H1 (cell line): ENCODE results near the gene SPATA16. TPM values are rescaled to one million over a fixed set of nuclear protein-coding genes. Genes with fewer than 3 reads are reported as not detected.

Experiments used
- CTCF ChIA-PET: fragments of 300-600 bp; sonication (Branson Sonifier 250); formaldehyde crosslinking; loops from one replicate; lab custom pipeline; 2021; ENCODE audit not compliant: partially characterized antibody; lab: Charles Lee
- POLR2A ChIA-PET: fragments of 300-600 bp; sonication (Branson Sonifier 250); formaldehyde crosslinking; loops from one replicate; lab custom pipeline; 2021; ENCODE audit warnings: inconsistent platforms; ENCODE audit not compliant: partially characterized antibody; lab: Charles Lee
- DNase-seq, 2 experiments: peaks; one replicate each; pipeline versions ENCODE4 v3.0.0 to v3.0.0-alpha.2; 2010 to 2022; ENCODE audit warnings: low spot score in 2 of 2, low read depth in 1 of 2, mixed read lengths in 1 of 2
- FAIRE-seq: peaks from 2 replicates; lab custom pipeline; 2011; peaks lifted over from hg19 to GRCh38; lab: Jason Lieb, UNC
- H2AFZ ChIP-seq: 2 replicates; pipeline ENCODE4 v1.8.1; 2012; ENCODE audit warnings: low read length, inconsistent platforms
- H2AK5ac ChIP-seq: 2 replicates; pipeline ENCODE4 v1.6.1; 2013; ENCODE audit warnings: low read depth, low read length
- H2BK120ac ChIP-seq: replicated peaks from 2 replicates; pipeline ENCODE3; 2013; ENCODE audit warnings: low read depth, low read length, inconsistent platforms
- H2BK12ac ChIP-seq: 2 replicates; pipeline ENCODE4 v1.6.1; 2013; ENCODE audit warnings: low read depth, low read length
- H2BK15ac ChIP-seq: 2 replicates; pipeline ENCODE4 v1.6.1; 2013; ENCODE audit warnings: low read length
- H2BK20ac ChIP-seq: 2 replicates; pipeline ENCODE4 v1.6.1; 2013; ENCODE audit warnings: low read length
- H2BK5ac ChIP-seq: 2 replicates; pipeline ENCODE4 v1.6.1; 2013; ENCODE audit warnings: low read depth, low read length
- H3K14ac ChIP-seq: 2 replicates; pipeline ENCODE4 v1.6.1; 2013; ENCODE audit warnings: inconsistent platforms; ENCODE audit not compliant: insufficient read length
- H3K18ac ChIP-seq: 2 replicates; pipeline ENCODE4 v1.6.1; 2013; ENCODE audit warnings: low read length; ENCODE audit errors: extremely low read depth
- H3K23ac ChIP-seq: 2 replicates; pipeline ENCODE4 v1.6.1; 2013; ENCODE audit warnings: inconsistent platforms; ENCODE audit not compliant: insufficient read length
- H3K23me2 ChIP-seq: 2 replicates; pipeline ENCODE4 v1.6.1; 2013; ENCODE audit warnings: low read depth, low read length
- H3K27ac ChIP-seq: 2 replicates; pipeline ENCODE4 v1.6.1; 2011; ENCODE audit warnings: low read depth, low read length, inconsistent platforms
- H3K27me3 ChIP-seq, 4 experiments: replicated peaks in 1 of 4; 1 replicate in 1 of 4; 2 replicates in 3 of 4; pipeline versions ENCODE4 v1.6.1 to v1.8.1; 2011 to 2013; ENCODE audit warnings: low read length in 3 of 4, mild to moderate bottlenecking in 3 of 4, inconsistent platforms in 2 of 4, mixed read lengths in 2 of 4, moderate library complexity in 1 of 4; ENCODE audit not compliant: control insufficient read depth in 3 of 4, insufficient read depth in 3 of 4; ENCODE audit errors: extremely low read depth in 1 of 4
- H3K36me3 ChIP-seq, 4 experiments: 2 replicates each; pipeline versions ENCODE4 v1.6.1 to v1.8.1; 2011 to 2013; ENCODE audit warnings: mild to moderate bottlenecking in 4 of 4, low read length in 3 of 4, moderate library complexity in 2 of 4, control low read depth in 1 of 4, inconsistent platforms in 1 of 4; ENCODE audit not compliant: insufficient read depth in 4 of 4, control insufficient read depth in 2 of 4
- H3K4ac ChIP-seq: replicated peaks from 2 replicates; pipeline ENCODE3; 2013; ENCODE audit warnings: low read length, low read depth, mixed read lengths, inconsistent platforms; ENCODE audit not compliant: insufficient read length
- H3K4me1 ChIP-seq, 4 experiments: replicated peaks in 1 of 4; 1 replicate in 1 of 4; 2 replicates in 3 of 4; pipeline versions ENCODE4 v1.6.1 to v1.8.1; 2011 to 2013; ENCODE audit warnings: low read length in 3 of 4, inconsistent platforms in 2 of 4, mixed read lengths in 1 of 4; ENCODE audit not compliant: insufficient read depth in 4 of 4, control insufficient read depth in 3 of 4
- H3K4me2 ChIP-seq, 2 experiments: 2 replicates each; pipeline versions ENCODE4 v1.6.1 to v1.8.1; 2011 to 2013; ENCODE audit warnings: low read depth in 2 of 2, low read length in 2 of 2, control low read depth in 1 of 2, inconsistent platforms in 1 of 2, mild to moderate bottlenecking in 1 of 2; ENCODE audit not compliant: insufficient read depth in 1 of 2
- H3K4me3 ChIP-seq, 4 experiments: fragments of 200-600, 300-600 bp in 1 of 4; sonication (generic), shearing (Covaris generic), sonication (Bioruptor Twin) in 1 of 4; 2 replicates each; pipeline versions ENCODE4 v1.5.1 to v1.8.1; 2011 to 2016; ENCODE audit warnings: low read length in 4 of 4, low read depth in 3 of 4, control low read depth in 2 of 4, inconsistent platforms in 2 of 4, mild to moderate bottlenecking in 2 of 4, mixed read lengths in 1 of 4, moderate library complexity in 1 of 4; ENCODE audit not compliant: insufficient read depth in 2 of 4; ENCODE audit errors: extremely low read depth in 1 of 4
- H3K56ac ChIP-seq: replicated peaks from 2 replicates; pipeline ENCODE3; 2013; ENCODE audit warnings: low read depth, mild to moderate bottlenecking, mixed read lengths, low read length, inconsistent platforms; ENCODE audit not compliant: insufficient read length
- H3K79me1 ChIP-seq: 2 replicates; pipeline ENCODE4 v1.6.1; 2013; ENCODE audit warnings: low read depth, low read length, control low read depth
- H3K79me2 ChIP-seq, 2 experiments: 2 replicates each; pipeline versions ENCODE4 v1.6.1 to v1.8.1; 2012 to 2013; ENCODE audit warnings: low read length in 2 of 2, mild to moderate bottlenecking in 2 of 2, inconsistent platforms in 1 of 2; ENCODE audit not compliant: insufficient read depth in 2 of 2, control insufficient read depth in 1 of 2
- H3K9ac ChIP-seq, 4 experiments: replicated peaks in 1 of 4; 1 replicate in 1 of 4; 2 replicates in 3 of 4; pipeline versions ENCODE4 v1.6.1 to v1.8.1; 2011 to 2013; ENCODE audit warnings: low read depth in 3 of 4, low read length in 3 of 4, control low read depth in 2 of 4, mild to moderate bottlenecking in 2 of 4, moderate library complexity in 2 of 4, inconsistent platforms in 1 of 4; ENCODE audit errors: extremely low read depth in 1 of 4
- H3K9me3 ChIP-seq, 2 experiments: 2 replicates each; pipeline versions ENCODE4 v1.6.1 to v1.8.1; 2012 to 2013; ENCODE audit warnings: mild to moderate bottlenecking in 2 of 2, moderate library complexity in 2 of 2, control low read depth in 1 of 2, inconsistent platforms in 1 of 2, low read depth in 1 of 2, low read length in 1 of 2, mixed read lengths in 1 of 2; ENCODE audit not compliant: insufficient read depth in 2 of 2
- H4K20me1 ChIP-seq, 2 experiments: replicated peaks in 1 of 2; 2 replicates each; pipeline versions ENCODE3 to v1.8.1; 2011 to 2013; ENCODE audit warnings: inconsistent platforms in 2 of 2, low read length in 2 of 2, mild to moderate bottlenecking in 1 of 2; ENCODE audit not compliant: insufficient read depth in 2 of 2, control insufficient read depth in 1 of 2
- H4K5ac ChIP-seq: 2 replicates; pipeline ENCODE4 v1.6.1; 2013; ENCODE audit warnings: low read length, low read depth, mixed read lengths, inconsistent platforms; ENCODE audit not compliant: insufficient read length
- H4K8ac ChIP-seq: 2 replicates; pipeline ENCODE4 v1.8.0; 2013; ENCODE audit warnings: mild to moderate bottlenecking, moderate library complexity, low read length, inconsistent platforms; ENCODE audit not compliant: insufficient read depth; ENCODE audit errors: extremely low read depth
- H4K91ac ChIP-seq: replicated peaks from 2 replicates; pipeline ENCODE3; 2013; ENCODE audit warnings: low read length, mixed read lengths, inconsistent platforms; ENCODE audit not compliant: insufficient read length
- ASH2L ChIP-seq: fragments of 200-600, 300-600 bp; sonication (generic); IDR thresholded peaks from one replicate; pipeline ENCODE4 v1.7.1; 2017; ENCODE audit warnings: low read length
- CBX5 ChIP-seq: fragments of 300-800, 300-1000 bp; sonication (generic); IDR thresholded peaks from 2 replicates; pipeline ENCODE4 v1.7.1; 2016; ENCODE audit warnings: antibody characterized with exemption, low read length, low read depth
- CTBP2 ChIP-seq: IDR thresholded peaks from 2 replicates; pipeline ENCODE4 v1.7.0; 2011; ENCODE audit warnings: borderline replicate concordance, mild to moderate bottlenecking, moderate library complexity, mixed read lengths, low read length; ENCODE audit not compliant: insufficient read depth, insufficient read length
- E2F6 ChIP-seq: IDR thresholded peaks from 2 replicates; pipeline ENCODE4 v1.6.1; 2012; ENCODE audit warnings: inconsistent platforms
- EZH2 ChIP-seq: fragments of 200-600 bp; sonication (generic); IDR thresholded peaks from 2 replicates; pipeline ENCODE4 v1.7.1; 2012; ENCODE audit warnings: low read depth, mild to moderate bottlenecking, moderate library complexity, low read length, inconsistent platforms; ENCODE audit not compliant: severe bottlenecking
- FOSL1 ChIP-seq: IDR thresholded peaks from 2 replicates; pipeline ENCODE4 v1.6.1; 2011; ENCODE audit warnings: mild to moderate bottlenecking, low read depth, low read length, moderate library complexity; ENCODE audit not compliant: insufficient read depth
- MAX ChIP-seq: IDR thresholded peaks from 2 replicates; pipeline ENCODE4 v1.6.1; 2012; ENCODE audit warnings: inconsistent platforms
- POLR2AphosphoS5 ChIP-seq: IDR thresholded peaks from 2 replicates; pipeline ENCODE4 v1.6.1; 2011; ENCODE audit warnings: low read depth, low read length
- POU5F1 ChIP-seq: IDR thresholded peaks from 2 replicates; pipeline ENCODE4 v1.6.1; 2011; ENCODE audit warnings: low read depth, mild to moderate bottlenecking, low read length, moderate library complexity
- RFX5 ChIP-seq: IDR thresholded peaks from 2 replicates; pipeline ENCODE4 v1.6.1; 2011; ENCODE audit warnings: low read depth, low read length, improper control_type of control experiment, borderline replicate concordance
- SAP30 ChIP-seq: fragments of 300-600 bp; sonication (generic); IDR thresholded peaks from 2 replicates; pipeline ENCODE4 v1.7.1; 2012; ENCODE audit warnings: low read length, moderate library complexity, mild to moderate bottlenecking, inconsistent platforms; ENCODE audit not compliant: insufficient read depth, insufficient replicate concordance
- SP2 ChIP-seq: IDR thresholded peaks from 2 replicates; pipeline ENCODE4 v1.6.1; 2012; ENCODE audit warnings: mild to moderate bottlenecking, low read length, inconsistent platforms
- ZNF274 ChIP-seq: IDR thresholded peaks from 2 replicates; pipeline ENCODE4 v1.7.0; 2012; ENCODE audit warnings: low read length, borderline replicate concordance; ENCODE audit errors: extremely low read depth
- WGBS, 2 experiments: shearing (Covaris generic) in 1 of 2; methylation state at CpG; one replicate each; pipeline versions ENCODE4 v1.1.6 to v1.1.7; 2013 to 2015; ENCODE audit warnings: low lambda C conversion rate in 2 of 2, mixed read lengths in 2 of 2, inconsistent platforms in 1 of 2, low coverage in 1 of 2, missing lambda C conversion rate in 1 of 2; ENCODE audit not compliant: insufficient replicate concordance in 2 of 2, insufficient coverage in 1 of 2, insufficient read length in 1 of 2; ENCODE audit errors: extremely low coverage in 1 of 2, missing lambda C conversion rate in 1 of 2; 5-methylcytosine and 5-hydroxymethylcytosine counted together
- polyA plus RNA-seq, 7 experiments: library from polyadenylated mRNA; depleted of rRNA in 3 of 7; stranded (reverse) in 5 of 7; unstranded in 2 of 7; fragments of >200 nt in 5 of 7; fragments of 200-250 nt in 2 of 7; gene quantifications; 1 replicate in 5 of 7; 2 replicates in 1 of 7; 4 replicates in 1 of 7; pipeline versions ENCODE4 v1.2.1 to v1.2.3, GENCODE V29; 2011 to 2013; ENCODE audit warnings: missing spikeins in 2 of 7, mixed read lengths in 2 of 7
- total RNA-seq: library from RNA; stranded (reverse); fragmentation: NEBNext Ultra II Directional; extraction: Animal tissue kit (Norgen Biotek cat#: 25700); gene quantifications from 2 replicates; pipeline ENCODE4 v1.2.1, GENCODE V29; 2021

SPATA16 gene
- total and polyA plus RNA-seq, 2 of the 8 experiments (the other 6 are each of a cell fraction or from before 2014, with no cell fraction given) = 0.05 to 2.7 TPM

- Histone ChIP-seq H3K4ac (no peak overlapping the region), H3K4me1 (no peaks in the 10 kb centered on the region), H2BK20ac (no peak overlapping the region), H3K23me2 (peaks cover 2% of the 10 kb centered on the region; the same call in 1 of the 2 replicates), H4K8ac (no peak overlapping the region), H2BK15ac (no peak overlapping the region), H4K91ac (no peak overlapping the region), H3K9me3 (no peaks in the 10 kb centered on the region), H3K14ac (no peak overlapping the region), H2BK5ac (no peak overlapping the region), H3K9ac (no peak overlapping the region), H3K27me3 (no peaks in the 10 kb centered on the region), H3K23ac (no peak overlapping the region), H2BK120ac (no peak overlapping the region), H3K27ac (no peak overlapping the region), H3K36me3 (no peaks in the 10 kb centered on the region), H3K4me3 (no peak overlapping the region), H2BK12ac (no peak overlapping the region), H3K4me2 (no peak overlapping the region), H3K56ac (no peak overlapping the region), H2AK5ac (no peak overlapping the region), H4K5ac (no peak overlapping the region), H3K18ac (no peak overlapping the region), H3K79me2 (no peaks in the 10 kb centered on the region), H4K20me1 (no peaks in the 10 kb centered on the region), H3K79me1 (no peaks in the 10 kb centered on the region), H2AFZ (no peak overlapping the region)
- no peak for DNase-seq
- ChIA-PET POLR2A (no interaction called here), CTCF (interaction anchor here (1.1 to 1.3 kb wide), 2 partner anchors 10 to 13 kb away, joined by 3 read pairs; no protein-coding TSS in a partner anchor)
- 93% methylated on average over 8 of the region's 8 CpGs; no CpG with 5 or more reads in 1 of the 2 experiments for WGBS, 2 experiments
- FAIRE-seq = no peak
- TF ChIP-seq SP2 (no peak), FOSL1 (no peak), RFX5 (no peak), POU5F1 (no peak), ZNF274 (no peak), SAP30 (no peak), E2F6 (no peak), CTBP2 (no peak), ASH2L (no peak), CBX5 (no peak), EZH2 (no peak), MAX (no peak), POLR2AphosphoS5 (no peak)
Measured at GRCh38 chr3:172980849-172981248, 160.2 kb downstream of the SPATA16 start.
